Astrocyte of the spinal cord (primary cell): ENCODE data around the gene ZFP69B.

Experiments used
- DNase-seq: peaks from one replicate; pipeline ENCODE4 v3.0.0; 2011; ENCODE audit warnings: low read depth, low spot score
- H3K4me3 ChIP-seq: 2 replicates; pipeline ENCODE4 v1.5.1; 2011; ENCODE audit warnings: low read depth, mild to moderate bottlenecking, low read length, moderate library complexity
- CTCF ChIP-seq: IDR thresholded peaks from 2 replicates; pipeline ENCODE4 v1.5.1; 2012; ENCODE audit warnings: low read depth, mild to moderate bottlenecking, low read length, inconsistent platforms
- in situ Hi-C: cut with HindIII; loops from 2 replicates; pipeline ENCODE4 v1.10.0; 2017; ENCODE audit warnings: low sequenced_read_pairs

ZFP69B gene

GRCh38 chr1:40435471-40435870 lies 14.8 kb upstream of the ZFP69B start:
- in situ Hi-C loops = no loop called here
- no peak overlapping the region for H3K4me3 ChIP-seq
- peak; percentile 4 for DNase-seq
- TF ChIP-seq CTCF = no peak

GRCh38 chr1:40435876-40436275 lies 14.4 kb upstream of the ZFP69B start:
- no peak for DNase-seq
- no peak for TF ChIP-seq CTCF
- no peak overlapping the region for H3K4me3 ChIP-seq
- in situ Hi-C loops = no loop called here

GRCh38 chr1:40438391-40439015 lies 11.8 kb upstream of the ZFP69B start:
- no peak overlapping the region for H3K4me3 ChIP-seq
- peak; percentile 70 for TF ChIP-seq CTCF
- in situ Hi-C loops = no loop called here
- DNase-seq = peak; percentile 15

GRCh38 chr1:40439247-40439646 lies 11.0 kb upstream of the ZFP69B start:
- H3K4me3 ChIP-seq = no peak overlapping the region
- in situ Hi-C loops = no loop called here
- no peak for DNase-seq
- TF ChIP-seq CTCF = no peak

GRCh38 chr1:40450495-40451237 lies 390 bp downstream of the ZFP69B start:
- DNase-seq = peak; percentile 76
- H3K4me3 ChIP-seq = peak overlapping the region; percentile 60
- no peak for TF ChIP-seq CTCF
- in situ Hi-C loops = no loop called here

GRCh38 chr1:40451238-40451585 lies 936 bp downstream of the ZFP69B start:
- no peak for DNase-seq
- TF ChIP-seq CTCF = no peak
- in situ Hi-C loops = no loop called here
- H3K4me3 ChIP-seq = peak overlapping the region; percentile 60
